Nephron progenitor cell (in vitro differentiated cells): ENCODE results near the gene RBM12.
A peak's percentile ranks its signal among the peaks of the same experiment; 100 is the strongest.

ENCODE experiments used
- DNase-seq: peaks from one replicate; pipeline ENCODE4 v3.0.0; 2021
- H3K27ac Mint-ChIP-seq: 2 replicates; pipeline ENCODE4 v1.8.0; 2021; ENCODE audit warnings: mild to moderate bottlenecking, moderate library complexity, mixed read lengths
- H3K27me3 Mint-ChIP-seq: 2 replicates; pipeline ENCODE4 v1.8.0; 2021; ENCODE audit warnings: mild to moderate bottlenecking, low read depth, mixed read lengths; ENCODE audit not compliant: poor library complexity
- H3K36me3 Mint-ChIP-seq: 2 replicates; pipeline ENCODE4 v1.8.0; 2021; ENCODE audit warnings: low read depth, mixed read lengths
- H3K4me1 Mint-ChIP-seq: 2 replicates; pipeline ENCODE4 v1.8.0; 2021; ENCODE audit warnings: mixed read lengths
- H3K4me3 Mint-ChIP-seq: 2 replicates; pipeline ENCODE4 v1.8.0; 2021; ENCODE audit warnings: mild to moderate bottlenecking, moderate library complexity, mixed read lengths
- H3K9me3 Mint-ChIP-seq: 2 replicates; pipeline ENCODE4 v1.8.0; 2021; ENCODE audit warnings: mild to moderate bottlenecking, moderate library complexity, mixed read lengths
- CTCF ChIP-seq: fragments of 200-600 bp; sonication (generic); IDR thresholded peaks from 2 replicates; pipeline ENCODE4 v1.5.0; 2021; ENCODE audit warnings: antibody characterized with exemption

RBM12 gene

GRCh38 chr20:35600993-35601973 is 63.4 kb downstream of the RBM12 start:
- peak; percentile 14 for TF ChIP-seq CTCF
- peak; percentile 80 for DNase-seq
- peaks cover 89% of the 10 kb centered on the region for H3K27me3 Mint-ChIP-seq
- H3K4me3 Mint-ChIP-seq = peak overlapping the region; percentile 81
- no peaks in the 10 kb centered on the region for H3K9me3 Mint-ChIP-seq
- H3K36me3 Mint-ChIP-seq = peaks cover 8% of the 10 kb centered on the region
- peaks cover 14% of the 10 kb centered on the region for H3K4me1 Mint-ChIP-seq
- no peak overlapping the region for H3K27ac Mint-ChIP-seq

GRCh38 chr20:35600176-35600992 is 64.3 kb downstream of the RBM12 start:
- no peak for TF ChIP-seq CTCF
- Mint-ChIP-seq H3K4me1 (peaks cover 14% of the 10 kb centered on the region), H3K27me3 (peaks cover 86% of the 10 kb centered on the region), H3K27ac (no peak overlapping the region), H3K9me3 (no peaks in the 10 kb centered on the region), H3K36me3 (peaks cover 8% of the 10 kb centered on the region), H3K4me3 (peak overlapping the region; percentile 81)
- DNase-seq = peak; percentile 31

GRCh38 chr20:35599776-35600120 is 65.0 kb downstream of the RBM12 start:
- TF ChIP-seq CTCF = no peak
- DNase-seq = no peak
- Mint-ChIP-seq H3K4me3 (no peak overlapping the region), H3K36me3 (peaks cover 8% of the 10 kb centered on the region), H3K9me3 (no peaks in the 10 kb centered on the region), H3K27me3 (peaks cover 87% of the 10 kb centered on the region), H3K27ac (no peak overlapping the region), H3K4me1 (peaks cover 9% of the 10 kb centered on the region)
